ENCODE data around the gene LPO. TPM values are rescaled to one million over a fixed set of nuclear protein-coding genes. Genes with fewer than 3 reads are reported as not detected.
A peak's percentile ranks its signal among the peaks of the same experiment; 100 is the strongest.

LPO gene
- total and polyA plus RNA-seq, 10 of the 15 experiments (the other 5 are each of a cell fraction or from before 2014, with no cell fraction given): 0.03 to 0.11 (median 0.06) TPM; not detected in 7

GRCh38 chr17:58303971-58304749 is 65.8 kb downstream of the LPO start:
- BruUV-seq (replicated peaks): no TSS peak
- ChIA-PET CTCF (interaction anchor here (0.6 to 7.1 kb wide), 30 partner anchors 9 to 164 kb away, joined by 3 to 56 read pairs (median 5); partner anchors contain the start of genes RNF43, SUPT4H1 and TSPOAP1), RAD21 (ENCODE audit: unreplicated experiment) (interaction anchor here (1.2 to 3.0 kb wide), 7 partner anchors 9 to 144 kb away, joined by 3 to 27 read pairs (median 5); partner anchors contain the start of genes RNF43 and SUPT4H1), POLR2A (interaction anchor here (1.8 kb wide), 1 partner anchor 113 kb away, joined by 5 read pairs; the partner anchor contains the start of gene RNF43), SMC1A (ENCODE audit: uncharacterized antibody, unreplicated experiment) (interaction anchor here (0.6 to 2.8 kb wide), 11 partner anchors 13 to 1466 kb away, joined by 3 to 13 read pairs (median 3); partner anchors contain the start of genes RNF43 and SUPT4H1)
- Histone ChIP-seq H3K9me3 (replicated peaks; ENCODE audit: control insufficient read depth, insufficient read depth, low read length) (no peaks in the 10 kb centered on the region), H3K4me1 (ENCODE audit: control insufficient read depth, insufficient read depth, low read length) (no peaks in the 10 kb centered on the region), H3K36me3 (ENCODE audit: control insufficient read depth in 2 of 2, insufficient read depth in 2 of 2, low read length in 1 of 2) (no peaks in the 10 kb centered on the region), H3K27me3 (replicated peaks in 1 of 2; ENCODE audit: control insufficient read depth in 2 of 2, insufficient read depth in 2 of 2, low read length in 1 of 2) (no peaks in the 10 kb centered on the region; a peak in 1 of 4 replicates), H3K9ac (ENCODE audit: control insufficient read depth, insufficient read depth, low read length) (no peak overlapping the region), H3K4me2 (ENCODE audit: control insufficient read depth, insufficient read depth) (no peak overlapping the region), H4K20me1 (ENCODE audit: control insufficient read depth, insufficient read depth) (no peaks in the 10 kb centered on the region), H2AFZ (ENCODE audit: control insufficient read depth, low read depth, low read length) (peak overlapping the region; percentile 59), H3K4me3 (no peak overlapping the region), H3K79me2 (ENCODE audit: control insufficient read depth, insufficient read depth, low read length) (no peaks in the 10 kb centered on the region), H3K27ac (ENCODE audit: control insufficient read depth, insufficient read depth) (no peak overlapping the region)
- in situ Hi-C loops (cut with MboI) (no loop called here), intact Hi-C loops (cut with micrococcal nuclease; ENCODE audit: unreplicated experiment) (loop anchor here (1.0 kb wide), 1 partner anchor 143 kb away; no protein-coding TSS in a partner anchor)
- peak; percentile 61 for FAIRE-seq
- 27% methylated on average over 10 of the region's 10 CpGs for WGBS (ENCODE audit: insufficient coverage, insufficient replicate concordance, low lambda C conversion rate, missing lambda C conversion rate)
- no peak for DNase-seq (ENCODE audit: low read depth, low spot score)
- peak; percentile 95 for ATAC-seq
- no peak for TF ChIP-seq POU2F2 (IDR thresholded peaks at IDR 0.05; ENCODE audit: borderline replicate concordance, low read depth, low read length)
- TF ChIP-seq RCOR1 (conservative IDR thresholded peaks at IDR 0.05; ENCODE audit: low read depth, low read length): no peak
- TF ChIP-seq CTCF (IDR thresholded peaks at IDR 0.05 in 2 of 3, conservative IDR thresholded peaks at IDR 0.05 in 1 of 3; ENCODE audit: control insufficient read depth in 2 of 3, extremely low read depth in 1 of 3, insufficient read depth in 1 of 3, low read depth in 3 of 3, low read length in 3 of 3): peak; percentile 79 to 96 (median 96)
- TF ChIP-seq USF1 (IDR thresholded peaks at IDR 0.05; ENCODE audit: borderline replicate concordance, extremely low read length, insufficient read depth, low read depth, low read length): no peak
- TF ChIP-seq POLR2AphosphoS5 (IDR thresholded peaks at IDR 0.05; ENCODE audit: low read length): no peak
- TF ChIP-seq BMI1 (IDR thresholded peaks at IDR 0.05; ENCODE audit: borderline replicate concordance): no peak
- TF ChIP-seq EZH2 (IDR thresholded peaks at IDR 0.05; ENCODE audit: borderline replicate concordance, control insufficient read depth, low read depth, low read length): no peak
- TF ChIP-seq HDGF (IDR thresholded peaks at IDR 0.05): peak; percentile 77; the same call in 1 of the 2 replicates
- TF ChIP-seq ASH2L (IDR thresholded peaks at IDR 0.05; ENCODE audit: borderline replicate concordance, low read depth): no peak
- TF ChIP-seq SMC3 (IDR thresholded peaks at IDR 0.05; ENCODE audit: borderline replicate concordance, low read length): peak; percentile 95
- TF ChIP-seq RELA (IDR thresholded peaks at IDR 0.05; ENCODE audit: borderline replicate concordance, partially characterized antibody): no peak
- TF ChIP-seq CBX3 (IDR thresholded peaks at IDR 0.05; ENCODE audit: borderline replicate concordance, low read depth): no peak
- TF ChIP-seq IKZF1 (conservative IDR thresholded peaks at IDR 0.05): 0 out of 2 replicates have a peak, but pooled peaks have one; percentile 22
- no peak for TF ChIP-seq CEBPZ (IDR thresholded peaks at IDR 0.05; ENCODE audit: low read depth, low read length)
- 0 out of 2 replicates have a peak, but pooled peaks have one; percentile 21 for TF ChIP-seq TCF12 (IDR thresholded peaks at IDR 0.05; ENCODE audit: low read depth, low read length)
- TF ChIP-seq ZNF274 (IDR thresholded peaks at IDR 0.05; ENCODE audit: insufficient read depth, insufficient read length): no peak
- TF ChIP-seq ZNF217 (IDR thresholded peaks at IDR 0.05): no peak

Data from GM12878 (cell line).